ENCODE results near the gene EPAS1.

Gene EPAS1

GRCh38 chr2:46263347-46263746 lies 33.9 kb upstream of the EPAS1 start:
- no peak for TF ChIP-seq CTCF (IDR thresholded peaks at IDR 0.05; ENCODE audit: low read length, missing control alignments)
- DNase-seq (ENCODE audit: low read depth): no peak

GRCh38 chr2:46264447-46264846 lies 32.8 kb upstream of the EPAS1 start:
- TF ChIP-seq CTCF (IDR thresholded peaks at IDR 0.05; ENCODE audit: low read length, missing control alignments): no peak
- DNase-seq (ENCODE audit: low read depth): no peak
- H3K4me3 ChIP-seq (replicated peaks; ENCODE audit: low read depth, low read length): no peak overlapping the region

More at GRCh38 chr2:46263347-46263746, 33.9 kb upstream of the EPAS1 start:
- no peak overlapping the region for H3K4me3 ChIP-seq (replicated peaks; ENCODE audit: low read depth, low read length)

- no peak overlapping the region for H3K4me3 ChIP-seq (replicated peaks; ENCODE audit: low read depth, low read length)
- TF ChIP-seq CTCF (IDR thresholded peaks at IDR 0.05; ENCODE audit: low read length, missing control alignments): no peak
- no peak for DNase-seq (ENCODE audit: low read depth)
Observed at GRCh38 chr2:46266134-46266533, 31.1 kb upstream of the EPAS1 start.

GRCh38 chr2:46267616-46268015 lies 29.6 kb upstream of the EPAS1 start:
- peak; percentile 71 for DNase-seq (ENCODE audit: low read depth)
- H3K4me3 ChIP-seq (replicated peaks; ENCODE audit: low read depth, low read length): no peak overlapping the region
- no peak for TF ChIP-seq CTCF (IDR thresholded peaks at IDR 0.05; ENCODE audit: low read length, missing control alignments)

GRCh38 chr2:46268196-46268595 lies 29.0 kb upstream of the EPAS1 start:
- TF ChIP-seq CTCF (IDR thresholded peaks at IDR 0.05; ENCODE audit: low read length, missing control alignments): no peak
- no peak overlapping the region for H3K4me3 ChIP-seq (replicated peaks; ENCODE audit: low read depth, low read length)
- DNase-seq (ENCODE audit: low read depth): peak; percentile 63

- TF ChIP-seq CTCF (IDR thresholded peaks at IDR 0.05; ENCODE audit: low read length, missing control alignments): no peak
- no peak overlapping the region for H3K4me3 ChIP-seq (replicated peaks; ENCODE audit: low read depth, low read length)
- DNase-seq (ENCODE audit: low read depth): peak; percentile 62
Observed at GRCh38 chr2:46269001-46269400, 28.2 kb upstream of the EPAS1 start.

GRCh38 chr2:46269544-46270273 lies 27.5 kb upstream of the EPAS1 start:
- no peak for TF ChIP-seq CTCF (IDR thresholded peaks at IDR 0.05; ENCODE audit: low read length, missing control alignments)
- peak; percentile 69 for DNase-seq (ENCODE audit: low read depth)
- H3K4me3 ChIP-seq (replicated peaks; ENCODE audit: low read depth, low read length): no peak overlapping the region
